NCI-H1105 treated with DMSO at 0.1 percent for 48 hours (cell line): ENCODE results near the gene NTRK3.

Experiments used
- DNase-seq: peaks from one replicate; lab custom pipeline; 2025; lab: John Stamatoyannopoulos, UW

NTRK3 gene

GRCh38 chr15:87940768-87941167 is 315.8 kb downstream of the NTRK3 start:
- DNase-seq = no peak

- no peak for DNase-seq
Observed at GRCh38 chr15:87939848-87940457, 316.6 kb downstream of the NTRK3 start.

- DNase-seq = no peak
Observed at GRCh38 chr15:87938031-87938430, 318.5 kb downstream of the NTRK3 start.

- no peak for DNase-seq
Observed at GRCh38 chr15:87935583-87935982, 321.0 kb downstream of the NTRK3 start.

GRCh38 chr15:87931584-87931983 is 325.0 kb downstream of the NTRK3 start:
- no peak for DNase-seq

GRCh38 chr15:87930457-87930856 is 326.1 kb downstream of the NTRK3 start:
- no peak for DNase-seq

GRCh38 chr15:87929841-87930240 is 326.7 kb downstream of the NTRK3 start:
- DNase-seq = no peak

GRCh38 chr15:87924433-87924832 is 332.1 kb downstream of the NTRK3 start:
- DNase-seq = no peak

- DNase-seq = no peak
Observed at GRCh38 chr15:87919064-87919463, 337.5 kb downstream of the NTRK3 start.

- DNase-seq = no peak
Observed at GRCh38 chr15:87917480-87917879, 339.1 kb downstream of the NTRK3 start.

- DNase-seq = no peak
Observed at GRCh38 chr15:87916208-87916607, 340.3 kb downstream of the NTRK3 start.

GRCh38 chr15:87910301-87910700 is 346.2 kb downstream of the NTRK3 start:
- no peak for DNase-seq

- no peak for DNase-seq
Observed at GRCh38 chr15:87907676-87908446, 348.7 kb downstream of the NTRK3 start.

- DNase-seq = no peak
Observed at GRCh38 chr15:87906444-87906843, 350.1 kb downstream of the NTRK3 start.

- DNase-seq = no peak
Observed at GRCh38 chr15:87902772-87903426, 353.6 kb downstream of the NTRK3 start.

- no peak for DNase-seq
Observed at GRCh38 chr15:87901926-87902690, 354.4 kb downstream of the NTRK3 start.

GRCh38 chr15:87901008-87901407 is 355.5 kb downstream of the NTRK3 start:
- DNase-seq = no peak

- no peak for DNase-seq
Observed at GRCh38 chr15:87896936-87897335, 359.6 kb downstream of the NTRK3 start.

GRCh38 chr15:87887177-87887576 is 369.4 kb downstream of the NTRK3 start:
- no peak for DNase-seq

GRCh38 chr15:87881026-87881425 is 375.5 kb downstream of the NTRK3 start:
- no peak for DNase-seq

- DNase-seq = no peak
Observed at GRCh38 chr15:87877822-87878542, 378.6 kb downstream of the NTRK3 start.
